Activated T-helper 2 cell treated with anti-CD3 and anti-CD28 coated beads, Interferon-gamma antibody, Interleukin-2, Interleukin-4, amounts not matched to agents 10 μg/mL and 5 μg/mL and 100 μg/mL, durations not matched to agents 14 hours and 24 hours and 36 hours (primary cell): ENCODE measurements around the gene LRPPRC. TPM values are rescaled to one million over a fixed set of nuclear protein-coding genes. Genes with fewer than 3 reads are reported as not detected.

Experiments
- DNase-seq: peaks from one replicate; pipeline ENCODE4 v3.0.0; 2021; ENCODE audit warnings: low spot score
- H3K27ac Mint-ChIP-seq: one replicate; pipeline ENCODE4 v1.8.0; 2021; ENCODE audit warnings: mixed read lengths
- H3K27me3 Mint-ChIP-seq: one replicate; pipeline ENCODE4 v1.8.0; 2021; ENCODE audit warnings: low read depth, mixed read lengths
- H3K36me3 Mint-ChIP-seq: one replicate; pipeline ENCODE4 v1.8.0; 2021; ENCODE audit warnings: low read depth, mixed read lengths
- H3K4me1 Mint-ChIP-seq: one replicate; pipeline ENCODE4 v1.8.0; 2021; ENCODE audit warnings: low read depth, mixed read lengths
- H3K4me3 Mint-ChIP-seq: one replicate; pipeline ENCODE4 v1.8.0; 2021; ENCODE audit warnings: low read depth, mild to moderate bottlenecking, moderate library complexity, mixed read lengths
- H3K9me3 Mint-ChIP-seq: one replicate; pipeline ENCODE4 v1.8.0; 2021; ENCODE audit warnings: mixed read lengths
- intact Hi-C: fragments of 100-400 bp; cut with micrococcal nuclease; formaldehyde crosslinking; loops from one replicate; pipeline ENCODE4 v1.15.1; 2023
- total RNA-seq: library from RNA; stranded (reverse); gene quantifications from 2 replicates; pipeline ENCODE4 v1.2.3, GENCODE V29; 2022

The LRPPRC gene
- total RNA-seq, 1 donor from 2014 or later: 161 TPM

GRCh38 chr2:43898134-43898837 lies 97.5 kb downstream of the LRPPRC start:
- no peak overlapping the region for H3K27ac Mint-ChIP-seq
- no peaks in the 10 kb centered on the region for H3K27me3 Mint-ChIP-seq
- DNase-seq: no peak

DNA sequence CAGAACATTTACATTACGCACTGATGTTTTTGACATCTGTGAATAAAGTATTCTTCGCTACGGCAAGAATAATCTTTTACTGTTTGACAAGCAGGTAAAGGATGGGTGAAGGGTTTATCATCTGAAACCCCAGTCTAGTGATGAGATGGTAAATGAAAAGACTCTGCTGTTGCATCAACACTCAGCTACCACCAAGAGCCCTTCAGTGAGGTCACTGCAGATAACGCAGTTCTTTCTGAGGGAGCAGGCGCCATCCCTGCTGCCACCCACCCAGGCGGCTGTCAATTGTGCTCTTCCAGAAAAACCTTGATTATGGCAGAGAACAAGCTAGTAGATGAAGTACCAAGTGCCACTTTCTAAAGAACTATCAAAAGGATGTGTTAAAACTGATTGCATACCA lies 98.3 kb downstream of the LRPPRC start:
- no peaks in the 10 kb centered on the region for H3K4me1 Mint-ChIP-seq
- H3K9me3 Mint-ChIP-seq: no peaks in the 10 kb centered on the region
- no peak for DNase-seq
- peaks cover 66% of the 10 kb centered on the region for H3K36me3 Mint-ChIP-seq
- intact Hi-C loops: no loop called here
- H3K27ac Mint-ChIP-seq: no peak overlapping the region
- H3K4me3 Mint-ChIP-seq: no peak overlapping the region
- H3K27me3 Mint-ChIP-seq: no peaks in the 10 kb centered on the region

More at GRCh38 chr2:43898134-43898837, 97.5 kb downstream of the LRPPRC start:
- H3K9me3 Mint-ChIP-seq: no peaks in the 10 kb centered on the region
- H3K4me1 Mint-ChIP-seq: no peaks in the 10 kb centered on the region
- H3K36me3 Mint-ChIP-seq: peaks cover 64% of the 10 kb centered on the region
- intact Hi-C loops: no loop called here
- no peak overlapping the region for H3K4me3 Mint-ChIP-seq

DNA sequence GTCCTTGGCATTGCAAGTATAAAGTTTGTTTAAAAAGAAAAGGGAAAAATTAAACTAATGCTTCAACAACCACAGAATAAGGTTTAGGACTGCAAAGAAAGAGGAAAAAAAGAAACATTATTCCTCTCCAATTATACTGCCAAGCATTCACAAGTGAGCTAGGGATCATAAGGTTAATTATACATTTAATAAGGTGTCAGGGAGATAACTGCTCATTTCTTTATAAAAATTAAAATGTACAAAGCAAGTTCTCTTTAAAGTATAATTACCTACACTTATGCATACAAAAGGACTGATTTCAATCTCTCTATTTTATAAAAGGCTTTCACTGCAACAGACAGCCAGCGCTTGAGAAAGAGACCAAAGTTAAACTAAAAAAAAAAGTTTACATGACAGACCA lies 98.9 kb downstream of the LRPPRC start:
- Mint-ChIP-seq H3K9me3 (no peaks in the 10 kb centered on the region), H3K27ac (no peak overlapping the region), H3K4me3 (no peak overlapping the region), H3K4me1 (no peaks in the 10 kb centered on the region), H3K36me3 (peaks cover 69% of the 10 kb centered on the region), H3K27me3 (no peaks in the 10 kb centered on the region)
- intact Hi-C loops: no loop called here
- no peak for DNase-seq

DNA sequence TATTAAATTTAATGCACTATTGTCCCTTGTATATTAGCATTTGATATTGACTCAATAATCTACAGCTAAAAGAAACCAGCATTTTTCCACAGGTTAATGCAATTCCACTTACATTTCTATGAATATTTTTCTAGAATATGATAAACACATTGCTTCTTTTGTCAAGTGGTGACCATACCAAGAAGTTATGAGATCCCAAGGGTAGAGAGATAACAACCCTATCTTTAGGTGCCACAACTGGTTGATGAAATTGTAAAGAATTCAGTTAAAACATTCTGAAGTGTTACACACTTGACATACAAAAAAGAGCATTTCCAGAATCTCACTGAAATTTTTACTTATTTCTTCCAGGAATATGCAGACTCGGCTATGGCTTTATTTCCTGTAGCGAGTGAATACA lies 101.0 kb downstream of the LRPPRC start:
- DNase-seq: no peak
- H3K4me1 Mint-ChIP-seq: no peaks in the 10 kb centered on the region
- H3K36me3 Mint-ChIP-seq: peaks cover 81% of the 10 kb centered on the region
- H3K27me3 Mint-ChIP-seq: no peaks in the 10 kb centered on the region
- intact Hi-C loops: no loop called here
- H3K27ac Mint-ChIP-seq: no peak overlapping the region
- no peaks in the 10 kb centered on the region for H3K9me3 Mint-ChIP-seq
- no peak overlapping the region for H3K4me3 Mint-ChIP-seq

DNA sequence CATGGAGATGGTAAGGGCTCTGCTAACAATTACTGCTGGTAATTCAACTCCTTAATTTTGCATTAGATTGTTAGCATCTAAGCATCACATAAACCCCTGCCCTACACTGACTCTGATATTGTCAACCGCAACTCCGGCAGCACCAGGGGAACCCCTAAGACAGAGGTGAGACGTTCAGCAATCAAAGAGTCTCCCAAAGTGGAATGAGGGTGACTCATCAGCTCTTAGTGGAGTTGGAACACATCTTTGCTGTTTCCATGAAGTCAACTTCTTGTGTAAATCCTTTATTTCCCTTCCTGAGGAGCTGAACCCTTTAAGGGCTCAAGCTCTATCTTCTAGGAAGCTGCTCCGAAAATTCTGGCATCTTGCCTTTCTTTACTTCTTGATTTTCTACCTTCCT lies 104.9 kb downstream of the LRPPRC start:
- H3K4me3 Mint-ChIP-seq: no peak overlapping the region
- no peak for DNase-seq
- H3K27ac Mint-ChIP-seq: no peak overlapping the region
- no peaks in the 10 kb centered on the region for H3K9me3 Mint-ChIP-seq
- intact Hi-C loops: no loop called here
- H3K36me3 Mint-ChIP-seq: peaks cover 78% of the 10 kb centered on the region
- H3K4me1 Mint-ChIP-seq: peaks cover 7% of the 10 kb centered on the region
- H3K27me3 Mint-ChIP-seq: no peaks in the 10 kb centered on the region

DNA sequence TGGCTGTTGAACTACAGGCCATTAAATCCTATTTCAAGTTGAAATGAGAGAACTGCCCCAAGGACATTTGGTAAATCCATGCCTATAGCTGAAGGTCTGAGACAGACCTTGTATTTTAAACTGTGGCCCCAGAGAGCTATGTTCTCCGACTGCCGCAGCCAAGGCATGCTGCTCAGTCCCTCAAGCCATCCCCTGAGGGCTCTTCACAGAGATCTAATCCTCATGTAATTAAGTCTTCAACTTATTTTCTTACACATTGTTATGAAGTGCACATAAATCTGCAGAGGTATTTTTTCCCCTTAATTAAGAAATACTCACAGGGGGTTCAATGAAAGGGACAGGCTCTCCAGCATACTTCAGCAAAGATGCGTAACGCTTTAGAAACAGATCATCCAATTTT lies 106.4 kb downstream of the LRPPRC start:
- Mint-ChIP-seq H3K4me1 (peaks cover 7% of the 10 kb centered on the region), H3K36me3 (peaks cover 71% of the 10 kb centered on the region), H3K9me3 (no peaks in the 10 kb centered on the region), H3K4me3 (no peak overlapping the region), H3K27ac (no peak overlapping the region), H3K27me3 (no peaks in the 10 kb centered on the region)
- no peak for DNase-seq
- intact Hi-C loops: no loop called here

DNA sequence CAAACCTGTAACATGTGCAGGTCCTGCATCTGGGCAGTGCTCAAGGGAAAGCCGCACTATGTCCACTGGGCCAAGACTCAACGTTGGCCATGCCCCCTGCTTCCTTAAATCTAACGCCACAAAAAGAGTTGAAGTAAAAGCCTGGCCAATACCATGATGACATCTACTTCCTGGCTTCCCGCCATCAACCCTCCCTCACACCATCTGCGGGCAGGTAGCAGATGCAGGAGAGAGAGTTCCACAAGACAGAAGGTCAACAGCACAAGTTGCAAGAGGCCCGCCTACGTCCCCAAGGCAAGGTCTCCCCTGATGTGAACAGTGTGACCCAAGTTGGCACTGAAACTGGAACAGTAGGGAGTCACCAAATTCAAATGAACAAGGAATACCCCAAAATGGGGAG lies 108.6 kb downstream of the LRPPRC start:
- Mint-ChIP-seq H3K36me3 (peaks cover 53% of the 10 kb centered on the region), H3K27me3 (no peaks in the 10 kb centered on the region), H3K4me1 (peaks cover 7% of the 10 kb centered on the region), H3K27ac (no peak overlapping the region), H3K9me3 (no peaks in the 10 kb centered on the region), H3K4me3 (no peak overlapping the region)
- no peak for DNase-seq
- intact Hi-C loops: no loop called here

- no peak overlapping the region for H3K27ac Mint-ChIP-seq
Observed at GRCh38 chr2:43885132-43885632, 110.6 kb downstream of the LRPPRC start.

DNA sequence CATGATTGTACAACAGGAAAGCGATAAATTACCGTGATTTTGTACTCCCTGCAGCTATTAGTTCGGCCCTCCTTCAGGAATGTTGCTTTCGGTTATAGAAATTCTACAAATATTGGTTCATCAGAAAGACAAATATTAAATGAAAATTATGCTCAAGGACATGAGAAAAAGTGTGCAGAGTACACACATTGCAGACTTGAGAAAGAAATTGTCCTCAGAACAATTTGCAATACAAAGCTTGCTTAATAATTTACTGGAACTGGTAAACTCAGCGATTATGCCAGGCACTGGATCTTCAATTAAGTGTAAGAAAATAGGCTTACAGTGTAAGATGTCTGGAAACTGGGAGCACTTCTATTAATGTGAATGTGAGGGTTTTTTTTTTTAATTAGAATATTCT lies 111.1 kb downstream of the LRPPRC start:
- intact Hi-C loops: no loop called here
- no peak overlapping the region for H3K4me3 Mint-ChIP-seq
- DNase-seq: no peak
- H3K27me3 Mint-ChIP-seq: no peaks in the 10 kb centered on the region
- H3K27ac Mint-ChIP-seq: no peak overlapping the region
- no peaks in the 10 kb centered on the region for H3K9me3 Mint-ChIP-seq
- H3K36me3 Mint-ChIP-seq: peaks cover 30% of the 10 kb centered on the region
- H3K4me1 Mint-ChIP-seq: peaks cover 7% of the 10 kb centered on the region

More at GRCh38 chr2:43885132-43885632, 110.6 kb downstream of the LRPPRC start:
- H3K36me3 Mint-ChIP-seq: peaks cover 35% of the 10 kb centered on the region
- H3K4me3 Mint-ChIP-seq: no peak overlapping the region
- DNase-seq: no peak
- H3K27me3 Mint-ChIP-seq: no peaks in the 10 kb centered on the region
- peaks cover 7% of the 10 kb centered on the region for H3K4me1 Mint-ChIP-seq
- intact Hi-C loops: no loop called here
- no peaks in the 10 kb centered on the region for H3K9me3 Mint-ChIP-seq

- DNase-seq: no peak
- Mint-ChIP-seq H3K9me3 (no peaks in the 10 kb centered on the region), H3K36me3 (peaks cover 9% of the 10 kb centered on the region), H3K27me3 (no peaks in the 10 kb centered on the region), H3K4me3 (no peak overlapping the region), H3K27ac (no peak overlapping the region), H3K4me1 (peaks cover 13% of the 10 kb centered on the region)
- intact Hi-C loops: no loop called here
Observed at GRCh38 chr2:43882312-43882711, 113.5 kb downstream of the LRPPRC start.

DNA sequence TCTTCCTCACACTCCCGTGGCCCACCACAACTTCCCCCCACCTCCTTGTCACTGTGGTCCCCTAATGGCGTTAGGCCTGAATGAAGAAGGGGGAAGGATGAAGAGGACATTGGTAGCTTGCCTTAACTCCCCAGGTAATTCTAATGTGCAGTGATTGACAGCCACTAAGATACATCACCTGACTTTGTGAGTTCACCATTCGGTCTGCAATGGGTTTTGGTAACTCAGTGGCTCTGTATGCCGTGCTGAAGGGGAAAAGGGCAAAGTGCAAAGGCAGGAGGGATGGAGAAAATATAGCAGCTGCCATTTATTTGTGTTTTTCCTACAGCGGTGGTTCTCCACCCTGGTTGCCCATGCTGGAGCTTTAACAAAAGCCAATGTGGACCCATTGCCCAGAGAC lies 114.8 kb downstream of the LRPPRC start:
- intact Hi-C loops: no loop called here
- no peak overlapping the region for H3K4me3 Mint-ChIP-seq
- H3K27me3 Mint-ChIP-seq: no peaks in the 10 kb centered on the region
- H3K36me3 Mint-ChIP-seq: no peaks in the 10 kb centered on the region
- no peaks in the 10 kb centered on the region for H3K9me3 Mint-ChIP-seq
- no peak overlapping the region for H3K27ac Mint-ChIP-seq
- DNase-seq: no peak
- peaks cover 11% of the 10 kb centered on the region for H3K4me1 Mint-ChIP-seq

- peaks cover 11% of the 10 kb centered on the region for H3K4me1 Mint-ChIP-seq
- no peak overlapping the region for H3K27ac Mint-ChIP-seq
- no peak overlapping the region for H3K4me3 Mint-ChIP-seq
- DNase-seq: no peak
- intact Hi-C loops: no loop called here
- H3K36me3 Mint-ChIP-seq: no peaks in the 10 kb centered on the region
- no peaks in the 10 kb centered on the region for H3K9me3 Mint-ChIP-seq
- no peaks in the 10 kb centered on the region for H3K27me3 Mint-ChIP-seq
Observed at GRCh38 chr2:43880471-43880870, 115.3 kb downstream of the LRPPRC start.

- no peaks in the 10 kb centered on the region for H3K9me3 Mint-ChIP-seq
- peaks cover 11% of the 10 kb centered on the region for H3K4me1 Mint-ChIP-seq
- H3K36me3 Mint-ChIP-seq: no peaks in the 10 kb centered on the region
- H3K27me3 Mint-ChIP-seq: no peaks in the 10 kb centered on the region
- no peak for DNase-seq
- no peak overlapping the region for H3K27ac Mint-ChIP-seq
- no peak overlapping the region for H3K4me3 Mint-ChIP-seq
- intact Hi-C loops: loop anchor here (5.0 kb wide), 2 partner anchors 48 to 272 kb away; no protein-coding TSS in a partner anchor
Observed at GRCh38 chr2:43879261-43879660, 116.5 kb downstream of the LRPPRC start.
